ENCODE data around the gene THAP11.

Gene THAP11
- 18.8 to 93.1 (median 52.2) reads per million in 9 experiments for total RNA-seq

DNA sequence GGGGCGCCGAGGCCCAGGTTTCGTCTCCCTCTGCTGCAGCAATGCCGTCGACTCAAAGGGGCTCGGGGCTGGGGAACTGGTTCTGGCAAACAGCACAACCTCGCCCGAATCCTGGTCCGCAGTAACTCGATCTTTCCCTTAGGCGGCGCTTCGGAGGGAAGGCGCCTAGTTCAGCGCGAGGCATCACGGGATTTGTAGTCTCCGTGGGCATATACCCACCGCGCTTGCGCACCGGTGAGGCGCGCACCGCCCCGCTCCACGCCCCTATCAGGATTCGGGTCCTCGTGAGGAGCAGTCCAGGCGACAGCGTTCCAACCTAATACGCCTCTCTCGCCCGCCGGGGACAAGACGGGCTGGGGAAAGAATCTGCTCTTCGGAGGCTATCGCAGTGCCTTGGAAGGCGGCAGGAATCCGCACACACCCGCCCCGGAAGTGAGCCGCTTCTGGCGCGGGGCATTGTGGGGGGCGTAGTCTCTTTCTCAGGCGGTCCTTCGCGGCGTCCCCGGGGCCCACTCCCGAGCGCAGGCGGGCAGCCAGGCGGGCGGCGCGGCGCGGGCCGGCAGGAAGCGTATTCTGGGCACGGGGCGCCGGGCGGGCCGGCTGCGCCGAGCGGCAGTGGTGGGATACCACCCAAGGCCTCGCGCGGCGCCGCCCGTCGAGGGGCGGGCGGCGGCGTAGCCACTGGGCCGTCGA is at the start of gene THAP11:
THAP11 (plus strand) TSS at position 505 of the 693 bp plus-strand sequence. CDS start 235 bp downstream, outside the sequence.
- DNase-seq = peak; percentile 95 to 98 (median 95)
- Mint-ChIP-seq H3K4me1 (ENCODE audit: low read depth in 2 of 2) (peaks cover 34 to 36% of the 10 kb centered on the region in 2 donors), H3K27me3 (no peaks in the 10 kb centered on the region), H3K4me3 (peak within 1 kb of the TSS; percentile 92 to 96), H3K36me3 (ENCODE audit: insufficient read depth) (peaks cover 29% of the 10 kb centered on the region), H3K9me3 (no peaks in the 10 kb centered on the region), H3K27ac (peak within 1 kb of the TSS; percentile 93 to 95)
- ATAC-seq (replicated peaks) = peak; percentile 55

DNA sequence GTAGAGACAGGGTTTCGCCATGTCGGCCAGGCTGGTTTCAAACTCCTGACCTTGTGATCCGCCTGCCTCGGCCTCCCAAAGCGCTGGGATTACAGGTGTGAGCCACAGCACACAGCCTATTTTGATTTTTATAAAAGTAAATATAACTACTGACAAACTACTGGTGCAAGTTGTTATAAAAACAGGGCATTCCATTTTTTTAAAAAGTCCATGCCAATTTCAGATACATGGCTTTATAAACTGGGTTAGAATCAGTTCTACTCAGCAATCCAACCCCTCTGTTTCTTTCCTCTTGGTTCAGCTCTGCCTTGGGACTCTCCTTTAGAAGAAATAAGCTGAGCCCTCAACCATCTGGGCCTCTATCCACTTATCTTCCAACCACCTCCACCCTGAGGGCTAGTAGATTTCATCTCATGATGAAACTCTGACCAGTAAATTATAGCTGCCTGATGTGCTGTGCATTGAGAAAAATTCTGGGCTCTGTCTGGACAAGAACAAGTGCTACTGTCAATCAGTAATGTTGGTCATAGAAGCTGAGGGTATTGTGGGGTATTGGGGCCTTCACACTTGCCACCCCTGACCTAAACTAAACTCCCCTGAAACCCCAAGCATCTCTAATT is 45.9 kb upstream of the THAP11 start:
- ATAC-seq (replicated peaks) = no peak
- Mint-ChIP-seq H3K27ac (peak overlapping the region; percentile 77 to 84), H3K27me3 (no peaks in the 10 kb centered on the region), H3K4me3 (no peak overlapping the region), H3K9me3 (no peaks in the 10 kb centered on the region), H3K4me1 (ENCODE audit: low read depth in 2 of 2) (peaks cover 27 to 38% of the 10 kb centered on the region in 2 donors), H3K36me3 (ENCODE audit: insufficient read depth) (peaks cover 19% of the 10 kb centered on the region)
- DNase-seq = no peak

DNA sequence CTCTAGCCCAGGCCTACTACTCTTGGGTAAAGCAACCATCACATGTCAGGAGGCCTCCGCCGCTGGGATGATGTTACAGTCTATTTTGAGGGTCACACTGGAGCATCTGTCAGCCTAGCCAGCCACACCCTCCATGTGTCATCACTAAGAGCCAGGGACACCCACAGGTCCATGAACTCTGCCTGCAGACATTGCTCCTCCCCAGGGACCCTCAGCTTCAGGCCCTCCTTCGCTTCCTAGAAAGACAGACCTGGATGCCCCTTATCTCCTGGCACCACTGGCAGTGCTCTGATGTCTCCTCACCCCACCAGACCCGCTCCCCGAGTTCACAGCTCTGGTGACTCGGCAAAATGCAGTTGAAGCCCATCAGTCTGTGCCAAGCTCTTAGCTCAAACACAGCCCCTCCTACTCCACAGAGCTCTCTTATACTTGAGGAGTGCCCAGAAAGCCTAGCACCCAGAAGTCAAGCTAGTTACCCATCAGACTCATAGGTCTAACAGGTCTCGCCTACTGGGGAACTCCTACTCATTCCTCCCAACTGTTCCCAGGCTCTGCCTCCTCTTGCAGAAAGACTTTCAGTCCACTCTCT is 41.7 kb upstream of the THAP11 start:
- DNase-seq (no peak), ATAC-seq (replicated peaks) (no peak)
- H3K36me3 Mint-ChIP-seq (ENCODE audit: insufficient read depth) = peaks cover 37% of the 10 kb centered on the region
- H3K4me1 Mint-ChIP-seq (ENCODE audit: low read depth in 2 of 2) = peaks cover 55 to 66% of the 10 kb centered on the region in 2 donors
- peak overlapping the region; percentile 81 to 84 for H3K27ac Mint-ChIP-seq
- no peaks in the 10 kb centered on the region for H3K9me3 Mint-ChIP-seq
- no peaks in the 10 kb centered on the region for H3K27me3 Mint-ChIP-seq
- H3K4me3 Mint-ChIP-seq = no peak overlapping the region

DNA sequence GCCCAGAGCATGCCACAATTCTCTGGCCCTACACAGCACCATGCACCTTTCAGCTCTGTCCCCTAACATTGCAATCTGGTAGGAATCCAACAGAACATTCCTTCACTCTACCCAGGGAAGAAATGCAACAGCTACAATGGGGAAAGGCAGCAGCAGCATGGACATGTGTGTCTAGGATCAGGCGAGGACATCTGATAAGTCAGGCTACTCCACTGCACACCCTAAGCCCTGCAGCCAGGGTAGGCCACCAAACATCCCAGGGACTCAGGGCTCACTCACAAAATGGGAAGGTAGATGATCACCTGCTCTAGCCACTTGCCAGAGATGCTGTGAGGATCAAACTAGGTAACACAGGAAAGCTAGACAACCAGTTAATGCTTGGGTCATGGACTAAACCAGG is 40.9 kb upstream of the THAP11 start:
- Mint-ChIP-seq H3K9me3 (no peaks in the 10 kb centered on the region), H3K27ac (peak overlapping the region in 1 of 2 donors; percentile 35), H3K4me1 (ENCODE audit: low read depth in 2 of 2) (peaks cover 60 to 71% of the 10 kb centered on the region in 2 donors), H3K27me3 (no peaks in the 10 kb centered on the region), H3K36me3 (ENCODE audit: insufficient read depth) (peaks cover 37% of the 10 kb centered on the region), H3K4me3 (peak overlapping the region in 1 of 2 donors; percentile 48)
- DNase-seq = no peak
- ATAC-seq (replicated peaks) = no peak

DNA sequence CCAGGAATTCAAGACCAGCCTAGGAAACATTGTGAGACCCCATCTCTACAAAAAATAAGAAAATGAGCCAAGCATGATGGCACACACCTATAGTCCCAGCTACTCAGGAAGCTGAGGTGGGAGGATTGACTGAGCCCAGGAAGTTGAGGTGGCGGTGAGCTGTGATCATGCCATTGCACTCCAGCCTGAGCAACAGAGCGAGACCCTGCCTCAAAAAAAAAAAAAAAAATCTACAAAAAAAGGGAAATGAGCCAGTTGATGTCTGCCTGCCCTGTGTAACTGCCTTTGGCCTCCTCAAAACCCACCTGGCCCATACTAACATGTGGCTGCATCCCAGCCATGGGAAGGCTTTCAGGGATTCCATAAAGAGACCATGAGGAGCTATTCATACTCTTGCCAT is 40.2 kb upstream of the THAP11 start:
- ATAC-seq (replicated peaks) (no peak), DNase-seq (no peak)
- H3K27ac Mint-ChIP-seq = peak overlapping the region in 1 of 2 donors; percentile 35
- no peaks in the 10 kb centered on the region for H3K9me3 Mint-ChIP-seq
- no peaks in the 10 kb centered on the region for H3K27me3 Mint-ChIP-seq
- peak overlapping the region; percentile 37 to 48 for H3K4me3 Mint-ChIP-seq
- H3K4me1 Mint-ChIP-seq (ENCODE audit: low read depth in 2 of 2) = peaks cover 56 to 66% of the 10 kb centered on the region in 2 donors
- H3K36me3 Mint-ChIP-seq (ENCODE audit: insufficient read depth) = peaks cover 38% of the 10 kb centered on the region

DNA sequence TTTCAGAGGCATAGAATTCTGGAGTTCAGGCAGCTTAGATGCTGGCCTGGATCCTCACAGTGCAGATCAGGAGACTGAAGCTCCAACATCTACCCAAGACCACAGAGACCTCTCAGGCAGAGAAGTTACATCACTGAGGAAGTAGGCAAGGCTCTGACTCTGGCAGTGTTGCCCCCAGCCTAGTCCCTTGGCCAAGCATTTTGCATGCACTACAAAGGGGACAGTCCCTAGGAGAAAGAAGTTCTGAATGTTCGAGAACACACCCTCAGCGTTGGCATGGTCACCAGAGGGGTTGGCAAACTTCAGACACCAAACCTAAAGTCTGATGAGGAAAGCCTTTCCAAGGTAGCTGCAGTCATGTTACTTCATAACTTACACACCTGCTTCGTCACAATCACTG is 38.2 kb upstream of the THAP11 start:
- ATAC-seq (replicated peaks) (no peak), DNase-seq (no peak)
- H3K4me1 Mint-ChIP-seq (ENCODE audit: low read depth in 2 of 2) = peaks cover 49 to 55% of the 10 kb centered on the region in 2 donors
- H3K27me3 Mint-ChIP-seq = no peaks in the 10 kb centered on the region
- peak overlapping the region in 1 of 2 donors; percentile 18 for H3K4me3 Mint-ChIP-seq
- peaks cover 35% of the 10 kb centered on the region for H3K36me3 Mint-ChIP-seq (ENCODE audit: insufficient read depth)
- H3K27ac Mint-ChIP-seq = no peak overlapping the region
- H3K9me3 Mint-ChIP-seq = no peaks in the 10 kb centered on the region

DNA sequence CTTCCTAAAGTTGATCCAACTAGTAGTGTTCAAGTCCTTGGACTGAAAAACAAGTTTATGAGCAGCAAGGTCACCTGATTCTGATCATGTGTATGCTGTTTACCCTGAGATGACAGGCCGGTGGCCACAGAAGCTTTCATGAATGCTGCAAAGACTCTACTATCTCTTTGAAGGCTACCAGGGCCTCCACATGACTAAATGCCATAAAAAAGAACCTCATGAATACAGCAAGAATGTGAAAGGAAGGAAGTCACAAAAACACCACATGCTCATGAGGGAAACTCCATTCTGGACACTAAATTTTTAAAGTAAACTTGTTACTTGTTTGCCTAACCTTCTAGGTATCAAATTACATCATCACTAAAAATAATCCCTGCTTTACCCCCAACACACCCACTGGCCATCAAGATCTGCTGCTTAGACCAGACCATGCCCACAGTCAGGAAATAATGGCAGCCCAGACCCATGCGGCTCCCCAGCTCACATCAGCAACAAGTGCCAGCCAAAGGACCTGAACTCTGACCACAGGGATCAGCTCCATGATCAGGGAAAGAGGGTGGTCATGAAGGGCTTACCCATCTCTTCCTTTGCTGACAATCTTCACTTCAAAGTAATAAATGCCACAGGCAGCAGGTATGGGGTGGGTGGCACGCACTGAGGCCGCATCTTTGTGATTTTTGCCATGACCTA is 37.1 kb upstream of the THAP11 start:
- Mint-ChIP-seq H3K27ac (peak overlapping the region in 1 of 2 donors; percentile 96), H3K9me3 (no peaks in the 10 kb centered on the region), H3K4me1 (ENCODE audit: low read depth in 2 of 2) (peaks cover 45 to 49% of the 10 kb centered on the region in 2 donors), H3K36me3 (ENCODE audit: insufficient read depth) (peaks cover 29% of the 10 kb centered on the region), H3K4me3 (peak overlapping the region; percentile 82 to 86), H3K27me3 (no peaks in the 10 kb centered on the region)
- ATAC-seq (replicated peaks) = no peak
- DNase-seq = no peak

DNA sequence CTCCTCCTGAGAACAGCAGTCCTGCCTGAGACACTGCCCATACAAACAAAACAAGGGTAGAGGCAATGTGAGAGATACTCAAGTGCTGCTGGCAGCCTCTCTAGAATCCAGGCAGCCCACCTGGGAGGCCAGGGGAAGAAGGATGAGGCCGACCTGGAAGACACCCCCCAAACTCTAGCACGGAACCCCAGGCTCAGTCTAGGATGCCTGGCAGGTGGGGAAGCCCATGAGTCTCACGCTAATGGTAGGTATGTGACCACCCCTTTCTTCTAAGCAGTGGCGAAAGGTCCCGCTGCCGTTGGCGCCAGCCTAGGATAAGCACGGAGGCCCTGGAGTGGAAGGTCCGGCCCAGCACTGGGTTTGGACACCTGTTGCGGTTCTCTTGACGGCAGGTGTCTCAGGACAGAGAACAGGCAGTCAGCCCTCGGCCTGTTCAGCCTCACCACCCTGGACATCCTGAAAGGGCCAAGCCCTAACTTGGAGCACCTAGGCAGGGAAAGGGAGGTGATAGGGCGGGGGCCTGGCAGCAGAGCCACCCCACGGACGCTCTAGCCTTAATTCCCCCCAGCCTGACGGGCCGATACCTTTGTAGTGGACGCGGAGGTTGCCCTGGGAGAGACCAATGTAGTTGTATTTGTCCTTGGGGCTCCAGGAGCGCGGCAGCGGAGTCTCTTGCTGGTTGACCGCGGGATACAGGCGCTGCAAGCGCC is 36.2 kb upstream of the THAP11 start:
- H3K36me3 Mint-ChIP-seq (ENCODE audit: insufficient read depth) = peaks cover 29% of the 10 kb centered on the region

DNA sequence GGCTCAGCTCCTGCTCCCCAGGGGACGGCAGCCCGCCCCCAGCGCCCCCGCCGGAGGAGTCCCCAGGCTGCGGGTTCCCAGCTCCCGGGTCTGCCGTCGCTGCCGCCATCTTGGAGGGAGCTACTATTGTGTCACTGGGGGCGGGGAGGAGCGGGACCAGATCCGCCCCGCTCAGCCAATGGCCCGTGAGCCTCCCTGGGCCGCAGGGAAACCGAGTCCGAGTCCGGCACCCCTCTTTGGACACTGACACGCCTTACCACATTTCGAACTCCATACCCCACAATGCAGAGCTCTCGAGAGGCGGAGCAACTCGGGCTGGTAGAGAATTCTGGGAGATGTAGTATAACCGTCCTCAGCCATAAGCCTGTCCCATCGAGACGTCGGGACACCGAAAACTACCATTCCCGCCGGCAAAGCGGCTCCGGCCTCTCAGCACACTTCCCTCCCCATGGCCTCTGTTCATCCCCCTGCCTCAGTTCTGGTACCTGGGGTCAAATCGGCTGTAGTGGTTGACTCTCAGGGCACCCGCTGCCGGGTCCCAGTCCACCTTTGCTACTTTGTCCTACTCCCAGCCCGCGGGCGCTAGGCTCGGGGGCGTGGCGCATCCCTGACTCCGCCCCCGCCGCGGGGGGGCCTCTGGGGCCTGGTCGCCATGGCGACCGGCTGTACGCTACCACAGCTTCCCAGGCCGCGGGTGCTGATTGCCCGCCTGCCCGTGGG is 35.5 kb upstream of the THAP11 start, which contains the start of the genes RANBP10 and TSNAXIP1:
RANBP10 (minus strand) TSS at position 133 of the 720 bp plus-strand sequence; CDS start at position 109, 24 bp downstream.
TSNAXIP1 (plus strand) TSS at position 462 of the 720 bp plus-strand sequence. CDS start 261 bp downstream, outside the sequence.
- ATAC-seq (replicated peaks) (peak; percentile 89), DNase-seq (peak; percentile 92 to 95 (median 93))
- Mint-ChIP-seq H3K27ac (peak within 1 kb of the TSS; percentile 90 to 96), H3K4me3 (peak within 1 kb of the TSS; percentile 82 to 86), H3K4me1 (ENCODE audit: low read depth in 2 of 2) (peaks cover 32 to 33% of the 10 kb centered on the region in 2 donors), H3K36me3 (ENCODE audit: insufficient read depth) (peaks cover 29% of the 10 kb centered on the region), H3K27me3 (no peaks in the 10 kb centered on the region), H3K9me3 (no peaks in the 10 kb centered on the region)

More for the DNA sequence above, 36.2 kb upstream of the THAP11 start:
- Mint-ChIP-seq H3K4me3 (peak overlapping the region; percentile 82 to 86), H3K4me1 (ENCODE audit: low read depth in 2 of 2) (peaks cover 38 to 40% of the 10 kb centered on the region in 2 donors), H3K9me3 (no peaks in the 10 kb centered on the region), H3K27me3 (no peaks in the 10 kb centered on the region), H3K27ac (peak overlapping the region; percentile 90 to 96)
- DNase-seq (peak in 1 of 3 experiments; percentile 6), ATAC-seq (replicated peaks) (no peak)

DNA sequence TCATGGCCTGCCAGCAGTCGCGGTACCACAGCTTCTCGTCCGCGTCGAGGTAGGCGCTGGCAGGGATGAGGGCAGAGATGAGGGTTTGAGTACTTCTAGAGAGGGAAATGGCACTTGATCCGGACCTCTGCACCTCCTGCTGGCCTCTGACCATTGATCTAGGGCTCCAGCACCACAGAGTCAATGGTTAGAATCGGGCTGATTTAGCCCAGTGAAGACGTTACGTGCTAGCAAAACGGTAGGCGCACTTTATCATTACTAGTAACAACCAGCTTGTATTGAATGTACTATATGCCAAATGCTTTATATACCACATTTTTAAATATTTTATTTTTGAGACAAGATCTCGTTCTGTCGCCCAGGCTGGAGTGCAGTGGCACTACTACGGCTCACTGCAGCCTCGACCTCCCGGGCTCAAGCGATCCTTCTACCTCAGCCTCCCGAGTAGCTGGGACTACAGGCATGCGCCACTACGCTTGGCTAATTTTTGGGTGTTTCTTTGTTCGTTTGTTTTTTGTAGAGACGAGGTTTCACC is 34.9 kb upstream of the THAP11 start:
- Mint-ChIP-seq H3K9me3 (no peaks in the 10 kb centered on the region), H3K27ac (peak overlapping the region; percentile 90 to 96), H3K4me3 (peak overlapping the region; percentile 82 to 86), H3K4me1 (ENCODE audit: low read depth in 2 of 2) (peaks cover 26 to 27% of the 10 kb centered on the region in 2 donors), H3K27me3 (no peaks in the 10 kb centered on the region), H3K36me3 (ENCODE audit: insufficient read depth) (peaks cover 24% of the 10 kb centered on the region)
- no peak for DNase-seq
- ATAC-seq (replicated peaks) = no peak

DNA sequence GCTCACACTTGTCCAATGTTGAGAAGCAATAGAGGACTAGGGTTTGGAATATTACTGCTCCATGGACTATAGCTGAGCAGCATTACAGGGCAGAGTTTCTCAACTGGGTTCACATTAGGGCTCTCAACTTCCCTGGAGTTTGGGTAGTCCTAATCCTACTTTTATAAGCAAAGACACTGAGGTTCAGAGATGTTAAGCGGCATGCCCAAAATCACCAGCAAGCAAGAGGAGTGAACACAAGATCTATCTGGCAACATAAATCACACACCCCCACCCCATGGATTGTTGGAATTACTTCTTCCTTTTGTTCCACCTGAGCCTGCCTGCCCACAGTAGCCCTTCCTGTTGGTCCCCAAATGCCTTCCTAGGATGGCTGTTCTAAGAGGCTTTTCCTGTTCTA is 30.2 kb upstream of the THAP11 start:
- H3K9me3 Mint-ChIP-seq = no peaks in the 10 kb centered on the region
- H3K36me3 Mint-ChIP-seq (ENCODE audit: insufficient read depth) = peaks cover 3% of the 10 kb centered on the region
- ATAC-seq (replicated peaks) (no peak), DNase-seq (no peak)
- no peak overlapping the region for H3K27ac Mint-ChIP-seq
- H3K4me1 Mint-ChIP-seq (ENCODE audit: low read depth in 2 of 2) = peaks cover 3 to 6% of the 10 kb centered on the region in 2 donors
- H3K4me3 Mint-ChIP-seq = no peak overlapping the region
- no peaks in the 10 kb centered on the region for H3K27me3 Mint-ChIP-seq

DNA sequence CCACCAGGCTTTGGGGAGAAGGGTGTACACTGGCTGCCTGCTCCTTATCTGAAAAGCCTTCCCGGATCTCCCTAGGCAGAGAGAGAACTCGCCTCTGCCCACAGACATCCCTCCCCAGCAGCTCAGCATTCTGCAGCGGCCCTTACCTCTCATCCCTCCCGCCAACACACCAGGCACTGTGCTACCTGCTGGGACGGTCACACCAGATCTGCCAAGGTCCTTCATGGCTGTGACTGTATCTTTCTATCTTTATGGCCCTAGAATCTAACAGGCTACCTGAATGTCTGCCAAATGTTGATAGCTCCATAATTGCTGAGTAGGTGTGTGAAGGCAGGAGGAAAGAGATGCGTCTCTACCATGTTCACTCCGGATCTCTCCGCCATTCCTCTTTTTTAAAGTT is 27.6 kb upstream of the THAP11 start:
- Mint-ChIP-seq H3K4me3 (no peak overlapping the region), H3K4me1 (ENCODE audit: low read depth in 2 of 2) (peaks cover 0 to 3% of the 10 kb centered on the region in 2 donors), H3K27me3 (no peaks in the 10 kb centered on the region), H3K36me3 (ENCODE audit: insufficient read depth) (no peaks in the 10 kb centered on the region), H3K9me3 (no peaks in the 10 kb centered on the region), H3K27ac (no peak overlapping the region)
- DNase-seq (no peak), ATAC-seq (replicated peaks) (no peak)
